Mesothelial cell of epicardium (in vitro differentiated cells): ENCODE measurements around the gene PLEKHG7. TPM values are rescaled to one million over a fixed set of nuclear protein-coding genes. Genes with fewer than 3 reads are reported as not detected.

ENCODE experiments used
- DNase-seq, 2 experiments: peaks; one replicate each; pipeline ENCODE4 v3.0.0; 2021; ENCODE audit warnings: low spot score in 2 of 2; ENCODE audit not compliant: unreplicated experiment in 2 of 2
- H3K27ac Mint-ChIP-seq: 2 replicates; pipeline ENCODE4 v1.8.0; 2021; ENCODE audit warnings: mixed read lengths
- H3K27me3 Mint-ChIP-seq: 2 replicates; pipeline ENCODE4 v1.8.0; 2021; ENCODE audit warnings: low read depth, mixed read lengths
- H3K36me3 Mint-ChIP-seq: 2 replicates; pipeline ENCODE4 v1.8.0; 2021; ENCODE audit warnings: mixed read lengths
- H3K4me1 Mint-ChIP-seq: 2 replicates; pipeline ENCODE4 v1.8.0; 2021; ENCODE audit warnings: mixed read lengths
- H3K4me3 Mint-ChIP-seq: 2 replicates; pipeline ENCODE4 v1.8.0; 2021; ENCODE audit warnings: mild to moderate bottlenecking, moderate library complexity, mixed read lengths
- H3K9me3 Mint-ChIP-seq: 2 replicates; pipeline ENCODE4 v1.8.0; 2021; ENCODE audit warnings: mixed read lengths
- CTCF ChIP-seq: fragments of 200-600 bp; sonication (generic); IDR thresholded peaks from one replicate; pipeline ENCODE4 v1.5.0; 2021; ENCODE audit warnings: antibody characterized with exemption; ENCODE audit not compliant: unreplicated experiment
- total RNA-seq: library from RNA; stranded (reverse); gene quantifications from 3 replicates; pipeline ENCODE4 v1.2.1, GENCODE V29; 2021

The PLEKHG7 gene
- total RNA-seq, 1 donor from 2014 or later: not detected

GRCh38 chr12:92696216-92696615, 6.6 kb upstream of the PLEKHG7 start:
- Mint-ChIP-seq H3K9me3 (peaks cover 30% of the 10 kb centered on the region), H3K27ac (no peak overlapping the region), H3K4me1 (no peaks in the 10 kb centered on the region), H3K4me3 (no peak overlapping the region), H3K27me3 (no peaks in the 10 kb centered on the region), H3K36me3 (no peaks in the 10 kb centered on the region)
- no peak for DNase-seq
- TF ChIP-seq CTCF: no peak

DNA sequence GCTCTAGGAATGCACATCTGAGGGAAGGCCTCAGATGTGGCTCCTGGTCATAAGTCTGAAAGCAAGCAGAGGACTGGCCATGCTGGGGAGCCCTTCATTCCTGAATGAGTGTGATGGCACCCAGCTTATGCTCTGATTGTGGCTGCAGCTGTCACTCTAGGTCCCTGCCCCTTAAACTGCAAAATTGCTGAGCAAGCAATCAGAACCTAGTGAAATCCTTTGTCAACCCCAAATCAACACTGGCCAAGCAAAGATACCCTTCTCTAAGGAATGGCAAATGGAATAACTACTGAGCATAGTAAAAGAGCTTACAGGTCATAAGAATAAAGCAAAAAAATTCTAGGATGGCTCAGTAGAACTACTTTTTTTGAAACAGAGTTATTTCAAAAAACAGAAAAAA, 4.3 kb upstream of the PLEKHG7 start:
- peaks cover 15% of the 10 kb centered on the region for H3K9me3 Mint-ChIP-seq
- H3K36me3 Mint-ChIP-seq: no peaks in the 10 kb centered on the region
- no peaks in the 10 kb centered on the region for H3K27me3 Mint-ChIP-seq
- no peak overlapping the region for H3K27ac Mint-ChIP-seq
- H3K4me3 Mint-ChIP-seq: no peak overlapping the region
- TF ChIP-seq CTCF: no peak
- DNase-seq: no peak
- H3K4me1 Mint-ChIP-seq: no peaks in the 10 kb centered on the region

GRCh38 chr12:92701441-92701840, 1.3 kb upstream of the PLEKHG7 start:
- Mint-ChIP-seq H3K4me1 (no peaks in the 10 kb centered on the region), H3K27me3 (no peaks in the 10 kb centered on the region)

GRCh38 chr12:92703786-92704185, 997 bp downstream of the PLEKHG7 start:
- Mint-ChIP-seq H3K27ac (no peak overlapping the region), H3K9me3 (peaks cover 4% of the 10 kb centered on the region), H3K4me1 (no peaks in the 10 kb centered on the region), H3K4me3 (no peak overlapping the region), H3K27me3 (no peaks in the 10 kb centered on the region), H3K36me3 (no peaks in the 10 kb centered on the region)
- no peak for DNase-seq
- TF ChIP-seq CTCF: no peak

More at GRCh38 chr12:92701441-92701840, 1.3 kb upstream of the PLEKHG7 start:
- no peak for DNase-seq
- H3K4me3 Mint-ChIP-seq: no peak overlapping the region
- H3K36me3 Mint-ChIP-seq: no peaks in the 10 kb centered on the region
- TF ChIP-seq CTCF: no peak
- H3K27ac Mint-ChIP-seq: no peak overlapping the region
- peaks cover 15% of the 10 kb centered on the region for H3K9me3 Mint-ChIP-seq

- no peak overlapping the region for H3K4me3 Mint-ChIP-seq
- no peak overlapping the region for H3K27ac Mint-ChIP-seq
- H3K27me3 Mint-ChIP-seq: no peaks in the 10 kb centered on the region
- no peaks in the 10 kb centered on the region for H3K36me3 Mint-ChIP-seq
- no peaks in the 10 kb centered on the region for H3K4me1 Mint-ChIP-seq
- peaks cover 4% of the 10 kb centered on the region for H3K9me3 Mint-ChIP-seq
- TF ChIP-seq CTCF: no peak
- DNase-seq: no peak
These were observed 3.8 kb downstream of the PLEKHG7 start for GRCh38 chr12:92706594-92706993.

- no peaks in the 10 kb centered on the region for H3K27me3 Mint-ChIP-seq
- H3K9me3 Mint-ChIP-seq: peaks cover 8% of the 10 kb centered on the region
- no peaks in the 10 kb centered on the region for H3K4me1 Mint-ChIP-seq
- no peak for TF ChIP-seq CTCF
- no peak for DNase-seq
- no peaks in the 10 kb centered on the region for H3K36me3 Mint-ChIP-seq
- H3K27ac Mint-ChIP-seq: no peak overlapping the region
- no peak overlapping the region for H3K4me3 Mint-ChIP-seq
These were observed 5.1 kb downstream of the PLEKHG7 start for GRCh38 chr12:92707926-92708325.
